Measurements from ENCODE around the gene TRPM2.

TRPM2 gene

DNA sequence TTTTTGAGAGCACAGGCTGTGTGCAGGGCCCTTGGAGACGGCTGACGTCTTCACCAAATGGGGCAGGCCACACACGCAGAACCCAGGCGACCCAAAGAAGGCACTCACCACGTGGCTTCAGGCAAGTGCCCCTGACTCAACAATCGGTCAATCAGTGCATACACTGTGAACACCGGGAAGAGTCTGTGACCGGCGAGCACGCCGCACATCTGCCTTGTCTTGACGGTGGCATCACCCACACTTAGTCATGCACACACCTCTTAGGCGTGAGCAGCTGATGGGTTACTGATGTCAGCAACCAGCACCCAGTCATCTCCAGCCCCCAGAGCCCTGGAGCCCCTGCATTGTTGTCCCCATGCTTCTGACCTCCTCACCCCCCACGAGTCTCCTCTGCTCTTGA, 97.0 kb downstream of the TRPM2 start:
- TF ChIP-seq, protein P1, sequence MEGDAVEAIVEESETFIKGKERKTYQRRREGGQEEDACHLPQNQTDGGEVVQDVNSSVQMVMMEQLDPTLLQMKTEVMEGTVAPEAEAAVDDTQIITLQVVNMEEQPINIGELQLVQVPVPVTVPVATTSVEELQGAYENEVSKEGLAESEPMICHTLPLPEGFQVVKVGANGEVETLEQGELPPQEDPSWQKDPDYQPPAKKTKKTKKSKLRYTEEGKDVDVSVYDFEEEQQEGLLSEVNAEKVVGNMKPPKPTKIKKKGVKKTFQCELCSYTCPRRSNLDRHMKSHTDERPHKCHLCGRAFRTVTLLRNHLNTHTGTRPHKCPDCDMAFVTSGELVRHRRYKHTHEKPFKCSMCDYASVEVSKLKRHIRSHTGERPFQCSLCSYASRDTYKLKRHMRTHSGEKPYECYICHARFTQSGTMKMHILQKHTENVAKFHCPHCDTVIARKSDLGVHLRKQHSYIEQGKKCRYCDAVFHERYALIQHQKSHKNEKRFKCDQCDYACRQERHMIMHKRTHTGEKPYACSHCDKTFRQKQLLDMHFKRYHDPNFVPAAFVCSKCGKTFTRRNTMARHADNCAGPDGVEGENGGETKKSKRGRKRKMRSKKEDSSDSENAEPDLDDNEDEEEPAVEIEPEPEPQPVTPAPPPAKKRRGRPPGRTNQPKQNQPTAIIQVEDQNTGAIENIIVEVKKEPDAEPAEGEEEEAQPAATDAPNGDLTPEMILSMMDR (IDR thresholded peaks at IDR 0.05; ENCODE audit: low read depth, low read length) = no peak
- H3K27ac ChIP-seq = no peak overlapping the region
- DNase-seq = no peak
- no peaks in the 10 kb centered on the region for H3K27me3 ChIP-seq (ENCODE audit: insufficient read depth, low read depth, severe bottlenecking)
- no peak overlapping the region for H3K4me3 ChIP-seq (ENCODE audit: low read depth, low read length)
- H3K36me3 ChIP-seq = no peaks in the 10 kb centered on the region
- H3K9me3 ChIP-seq (ENCODE audit: severe bottlenecking) = peaks cover 12% of the 10 kb centered on the region

DNA sequence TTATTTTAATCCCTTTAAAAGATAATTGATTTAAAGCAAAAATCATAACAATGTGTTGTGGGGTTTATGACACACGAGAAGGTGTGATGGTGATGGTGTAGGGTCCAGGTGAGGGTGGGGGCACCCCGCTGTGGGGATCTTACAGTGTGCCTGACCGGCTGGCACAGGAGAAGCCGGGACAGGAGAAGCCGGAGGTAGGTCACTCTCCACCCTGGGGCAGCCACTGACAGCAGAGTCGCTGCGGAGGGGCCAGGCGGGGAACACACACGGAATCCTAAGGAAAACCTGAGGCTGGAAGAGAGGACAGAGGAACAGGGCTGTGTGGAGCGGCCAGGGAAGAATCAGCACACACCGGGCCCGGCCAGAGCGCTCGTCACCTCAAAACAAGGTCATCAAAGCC, 97.6 kb downstream of the TRPM2 start:
- TF ChIP-seq, protein P1 (IDR thresholded peaks at IDR 0.05; ENCODE audit: low read depth, low read length) = no peak
- H3K27ac ChIP-seq = no peak overlapping the region
- no peak for DNase-seq
- H3K27me3 ChIP-seq (ENCODE audit: insufficient read depth, low read depth, severe bottlenecking) = no peaks in the 10 kb centered on the region
- no peak overlapping the region for H3K4me3 ChIP-seq (ENCODE audit: low read depth, low read length)
- H3K36me3 ChIP-seq = no peaks in the 10 kb centered on the region
- peaks cover 12% of the 10 kb centered on the region for H3K9me3 ChIP-seq (ENCODE audit: severe bottlenecking)

DNA sequence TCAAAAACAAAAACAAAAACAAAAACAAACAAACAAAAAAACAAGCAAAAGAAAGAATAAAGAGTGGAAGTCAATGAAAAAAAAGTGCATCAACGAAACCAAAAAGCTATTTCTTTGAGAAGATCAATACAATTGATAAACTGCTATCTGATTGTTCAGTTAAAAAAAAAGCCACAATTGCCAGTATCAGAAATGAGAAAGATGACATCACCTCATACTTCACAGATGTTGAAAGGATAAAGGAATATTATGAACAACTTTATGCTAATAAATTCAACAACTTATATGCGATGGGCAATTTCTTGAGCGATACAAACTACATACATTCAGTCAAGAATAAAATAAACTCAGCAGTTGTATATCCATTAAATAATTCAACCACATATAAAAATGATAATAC, 99.7 kb downstream of the TRPM2 start:
- no peak for DNase-seq
- Histone ChIP-seq H3K4me3 (ENCODE audit: low read depth, low read length) (no peak overlapping the region), H3K27ac (no peak overlapping the region), H3K9me3 (ENCODE audit: severe bottlenecking) (peaks cover 12% of the 10 kb centered on the region), H3K27me3 (ENCODE audit: insufficient read depth, low read depth, severe bottlenecking) (no peaks in the 10 kb centered on the region), H3K36me3 (peaks cover 7% of the 10 kb centered on the region)
- TF ChIP-seq, protein P1 (IDR thresholded peaks at IDR 0.05; ENCODE audit: low read depth, low read length) = no peak

DNA sequence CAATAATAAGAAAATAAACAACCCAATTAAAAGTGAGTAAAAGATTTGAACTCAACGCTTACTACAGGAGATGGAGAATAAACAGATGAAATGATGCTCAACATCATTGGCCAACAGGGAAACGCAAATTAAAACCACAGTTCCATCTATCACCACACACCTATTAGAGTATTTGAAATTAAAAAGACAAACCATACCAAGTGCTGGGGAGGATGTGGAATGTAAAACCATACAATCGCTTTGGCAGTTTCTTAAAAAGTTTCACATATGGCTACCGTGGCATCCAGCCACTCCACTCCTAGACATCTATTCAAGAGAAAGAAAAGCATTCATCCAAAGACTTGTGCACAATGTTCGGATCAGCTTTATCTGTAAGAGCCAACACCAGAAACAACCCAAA, 100.6 kb downstream of the TRPM2 start:
- Histone ChIP-seq H3K27ac (no peak overlapping the region), H3K9me3 (ENCODE audit: severe bottlenecking) (peaks cover 12% of the 10 kb centered on the region), H3K36me3 (peaks cover 7% of the 10 kb centered on the region), H3K4me3 (ENCODE audit: low read depth, low read length) (no peak overlapping the region), H3K27me3 (ENCODE audit: insufficient read depth, low read depth, severe bottlenecking) (no peaks in the 10 kb centered on the region)
- TF ChIP-seq, protein P1 (IDR thresholded peaks at IDR 0.05; ENCODE audit: low read depth, low read length) = no peak
- no peak for DNase-seq

DNA sequence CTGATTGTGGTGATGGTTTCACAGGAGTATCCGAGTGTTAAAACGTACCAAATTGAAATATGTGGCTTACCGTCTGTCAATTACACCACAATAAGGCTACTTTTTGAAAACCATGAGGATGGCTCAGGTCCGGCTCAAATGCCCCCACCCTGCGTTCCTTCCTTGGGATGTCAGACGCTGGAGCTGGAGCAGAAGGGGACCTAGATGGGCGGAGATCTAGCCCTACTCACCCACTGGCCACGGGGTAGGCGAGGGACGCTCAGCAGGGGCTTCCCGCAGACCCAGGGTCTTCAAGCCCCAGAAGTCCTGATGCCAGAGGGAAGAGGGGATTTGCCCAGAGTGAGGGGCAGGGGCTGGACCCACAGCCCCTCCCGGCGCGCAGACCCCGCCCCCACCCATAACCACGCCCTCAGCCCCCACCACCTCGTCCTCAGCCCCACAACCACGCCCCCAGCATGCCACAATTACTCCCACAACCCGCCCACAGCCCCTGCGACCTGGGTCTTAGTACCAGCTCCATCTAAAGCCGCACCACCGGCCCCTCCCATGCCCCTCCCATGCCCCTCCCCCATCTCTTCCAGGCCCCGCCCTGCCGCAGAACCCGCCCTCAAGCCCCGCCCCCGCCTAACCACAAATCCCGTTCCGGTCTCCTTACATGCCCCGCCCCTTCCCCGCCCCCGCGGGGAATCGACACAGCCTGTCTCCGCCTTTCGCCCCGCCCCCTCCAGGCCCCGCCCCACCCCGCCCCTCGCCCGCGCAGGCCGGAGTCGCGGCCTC, 101.5 kb downstream of the TRPM2 start, which contains the start of gene LRRC3:
Gene LRRC3 (plus strand): TSS at position 764 of the 777 bp plus-strand sequence. CDS start 1,135 bp downstream, outside the sequence.
- no peaks in the 10 kb centered on the region for H3K27me3 ChIP-seq (ENCODE audit: insufficient read depth, low read depth, severe bottlenecking)
- peak within 1 kb of the TSS; percentile 52 for H3K4me3 ChIP-seq (ENCODE audit: low read depth, low read length)
- H3K27ac ChIP-seq = peak within 1 kb of the TSS; percentile 21
- peaks cover 7% of the 10 kb centered on the region for H3K36me3 ChIP-seq
- DNase-seq = peak; percentile 96
- H3K9me3 ChIP-seq (ENCODE audit: severe bottlenecking) = peaks cover 12% of the 10 kb centered on the region
- TF ChIP-seq, protein P1 (IDR thresholded peaks at IDR 0.05; ENCODE audit: low read depth, low read length) = no peak
